ENCODE data around the gene TALDO1.

Gene TALDO1

GRCh38 chr11:773830-774229, 26.6 kb downstream of the TALDO1 start:
- Histone ChIP-seq H3K9me3 (ENCODE audit: control insufficient read depth, low read length) (no peaks in the 10 kb centered on the region), H3K4me1 (no peaks in the 10 kb centered on the region), H3K9ac (no peak overlapping the region), H3K79me2 (peaks cover 4% of the 10 kb centered on the region), H3K4me3 (ENCODE audit: low read depth, low read length) (no peak overlapping the region), H3K27me3 (ENCODE audit: control insufficient read depth, insufficient read depth, low read length) (no peaks in the 10 kb centered on the region), H2AFZ (no peak overlapping the region), H3K4me2 (ENCODE audit: low read length) (no peak overlapping the region), H3K36me3 (ENCODE audit: control insufficient read depth, insufficient read depth, low read length) (no peaks in the 10 kb centered on the region), H3K27ac (no peak overlapping the region)
- TF ChIP-seq CTCF (IDR thresholded peaks at IDR 0.05): no peak

- peaks cover 4% of the 10 kb centered on the region for H3K79me2 ChIP-seq
- no peak overlapping the region for H2AFZ ChIP-seq
- H3K36me3 ChIP-seq (ENCODE audit: control insufficient read depth, insufficient read depth, low read length): no peaks in the 10 kb centered on the region
- no peaks in the 10 kb centered on the region for H3K27me3 ChIP-seq (ENCODE audit: control insufficient read depth, insufficient read depth, low read length)
- H3K9me3 ChIP-seq (ENCODE audit: control insufficient read depth, low read length): no peaks in the 10 kb centered on the region
- H3K4me3 ChIP-seq (ENCODE audit: low read depth, low read length): no peak overlapping the region
- H3K4me2 ChIP-seq (ENCODE audit: low read length): no peak overlapping the region
- no peak for TF ChIP-seq CTCF (IDR thresholded peaks at IDR 0.05)
- H3K27ac ChIP-seq: no peak overlapping the region
- H3K9ac ChIP-seq: no peak overlapping the region
- H3K4me1 ChIP-seq: no peaks in the 10 kb centered on the region
These were observed 27.8 kb downstream of the TALDO1 start for GRCh38 chr11:774873-775592.

GRCh38 chr11:776263-776560, 28.9 kb downstream of the TALDO1 start:
- H3K4me2 ChIP-seq (ENCODE audit: low read length): peak overlapping the region; percentile 87
- no peaks in the 10 kb centered on the region for H3K27me3 ChIP-seq (ENCODE audit: control insufficient read depth, insufficient read depth, low read length)
- no peaks in the 10 kb centered on the region for H3K36me3 ChIP-seq (ENCODE audit: control insufficient read depth, insufficient read depth, low read length)
- no peak overlapping the region for H3K27ac ChIP-seq
- H3K4me3 ChIP-seq (ENCODE audit: low read depth, low read length): peak overlapping the region; percentile 52
- no peak overlapping the region for H3K9ac ChIP-seq
- no peak overlapping the region for H2AFZ ChIP-seq
- H3K79me2 ChIP-seq: peaks cover 4% of the 10 kb centered on the region
- no peaks in the 10 kb centered on the region for H3K4me1 ChIP-seq
- no peaks in the 10 kb centered on the region for H3K9me3 ChIP-seq (ENCODE audit: control insufficient read depth, low read length)
- TF ChIP-seq CTCF (IDR thresholded peaks at IDR 0.05): no peak

- H3K27me3 ChIP-seq (ENCODE audit: control insufficient read depth, insufficient read depth, low read length): no peaks in the 10 kb centered on the region
- TF ChIP-seq CTCF (IDR thresholded peaks at IDR 0.05): no peak
- H3K36me3 ChIP-seq (ENCODE audit: control insufficient read depth, insufficient read depth, low read length): no peaks in the 10 kb centered on the region
- H3K4me1 ChIP-seq: no peaks in the 10 kb centered on the region
- H3K9me3 ChIP-seq (ENCODE audit: control insufficient read depth, low read length): no peaks in the 10 kb centered on the region
- H3K79me2 ChIP-seq: peaks cover 4% of the 10 kb centered on the region
- no peak overlapping the region for H2AFZ ChIP-seq
- H3K4me3 ChIP-seq (ENCODE audit: low read depth, low read length): peak overlapping the region; percentile 52
- no peak overlapping the region for H3K9ac ChIP-seq
- peak overlapping the region; percentile 87 for H3K4me2 ChIP-seq (ENCODE audit: low read length)
- no peak overlapping the region for H3K27ac ChIP-seq
These were observed 29.5 kb downstream of the TALDO1 start for GRCh38 chr11:776561-777287.
